IPS DF 6.9 (cell line): Measurements from ENCODE around the gene STIL.

Experiments
- DNase-seq: peaks from one replicate; pipeline ENCODE4 v3.0.0-alpha.2; 2013; ENCODE audit warnings: low read depth, low spot score
- H3K27ac ChIP-seq: one replicate; pipeline ENCODE4 v1.5.1; 2013; ENCODE audit warnings: low read length, control low read depth
- H3K27me3 ChIP-seq: 2 replicates; pipeline ENCODE4 v1.6.1; 2013; ENCODE audit warnings: mild to moderate bottlenecking, low read length; ENCODE audit not compliant: control insufficient read depth, insufficient read depth
- H3K36me3 ChIP-seq: 2 replicates; pipeline ENCODE4 v1.6.1; 2013; ENCODE audit warnings: low read length; ENCODE audit not compliant: control insufficient read depth, insufficient read depth
- H3K4me1 ChIP-seq: 2 replicates; pipeline ENCODE4 v1.6.1; 2013; ENCODE audit warnings: low read length; ENCODE audit not compliant: control insufficient read depth, insufficient read depth
- H3K4me3 ChIP-seq: 2 replicates; pipeline ENCODE4 v1.5.1; 2013; ENCODE audit warnings: mild to moderate bottlenecking, low read length
- H3K9me3 ChIP-seq: 2 replicates; pipeline ENCODE4 v1.6.1; 2013; ENCODE audit warnings: low read length, inconsistent platforms; ENCODE audit not compliant: control insufficient read depth, insufficient read depth
- WGBS: extraction: QIAGEN DNeasy Blood & Tissue Kit; methylation state at CpG from one replicate; pipeline ENCODE4 v1.1.7; 2013; ENCODE audit warnings: mixed read lengths, missing lambda C conversion rate; ENCODE audit not compliant: insufficient read length, insufficient coverage; 5-methylcytosine and 5-hydroxymethylcytosine counted together

The STIL gene

DNA sequence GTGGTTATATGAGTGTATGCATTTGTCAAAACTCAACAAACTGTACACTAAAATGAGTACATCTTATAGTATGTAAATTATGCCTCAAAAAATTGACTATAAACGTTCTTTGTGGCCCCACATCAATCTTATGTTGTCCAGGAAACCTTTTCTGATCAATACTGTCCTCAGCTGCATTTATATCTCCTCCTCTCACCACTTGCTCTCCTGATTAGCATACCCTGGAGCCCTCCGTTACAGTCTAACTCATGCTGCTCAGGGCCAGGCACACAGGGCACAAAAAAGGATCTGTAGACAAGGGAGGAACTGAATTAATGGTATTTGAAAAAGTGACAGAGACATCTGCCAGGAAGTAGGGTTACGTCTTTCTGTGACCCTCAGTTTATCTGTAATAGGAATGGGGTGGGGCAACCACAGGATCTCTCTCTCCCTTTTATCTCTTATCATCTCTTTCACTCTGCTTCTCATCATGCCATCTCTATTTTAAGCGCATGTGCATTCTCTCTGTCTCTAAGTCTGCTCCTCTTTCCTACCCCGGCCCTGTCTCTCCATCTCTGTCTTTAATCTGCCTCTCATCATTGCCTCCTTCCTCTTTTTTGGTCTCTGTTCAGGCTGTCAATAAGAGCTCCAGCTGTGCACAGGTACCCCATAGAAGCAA is 74.9 kb downstream of the STIL start:
- Histone ChIP-seq H3K27ac (no peak overlapping the region), H3K9me3 (no peaks in the 10 kb centered on the region), H3K36me3 (no peaks in the 10 kb centered on the region), H3K4me1 (no peaks in the 10 kb centered on the region), H3K27me3 (peaks cover 20% of the 10 kb centered on the region), H3K4me3 (no peak overlapping the region)
- no peak for DNase-seq
- no CpG with 5 or more reads among the region's 5 CpGs for WGBS

DNA sequence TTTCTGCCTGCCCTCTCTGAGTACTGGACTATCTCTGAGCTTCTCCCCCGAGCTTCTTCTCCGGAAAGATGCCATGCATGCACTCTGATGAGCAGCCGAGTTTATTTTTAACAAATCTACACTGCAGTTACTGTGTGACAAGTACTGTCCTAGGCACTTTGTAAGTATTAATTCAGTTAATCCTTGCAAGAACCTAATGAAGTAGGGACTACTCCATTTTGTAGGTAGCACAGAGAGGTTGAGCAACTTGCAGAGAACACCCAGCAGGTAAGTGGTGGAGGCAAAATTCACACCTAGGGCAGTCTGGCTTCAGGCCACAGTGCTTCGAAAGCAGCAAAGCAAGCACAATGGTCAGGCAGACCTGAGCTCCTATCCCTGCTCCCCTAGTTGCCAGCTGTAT is 78.1 kb downstream of the STIL start:
- WGBS = no CpG with 5 or more reads among the region's 4 CpGs
- H3K9me3 ChIP-seq = no peaks in the 10 kb centered on the region
- H3K27ac ChIP-seq = no peak overlapping the region
- no peak overlapping the region for H3K4me3 ChIP-seq
- peaks cover 4% of the 10 kb centered on the region for H3K4me1 ChIP-seq
- H3K27me3 ChIP-seq = peaks cover 49% of the 10 kb centered on the region
- H3K36me3 ChIP-seq = no peaks in the 10 kb centered on the region
- no peak for DNase-seq

DNA sequence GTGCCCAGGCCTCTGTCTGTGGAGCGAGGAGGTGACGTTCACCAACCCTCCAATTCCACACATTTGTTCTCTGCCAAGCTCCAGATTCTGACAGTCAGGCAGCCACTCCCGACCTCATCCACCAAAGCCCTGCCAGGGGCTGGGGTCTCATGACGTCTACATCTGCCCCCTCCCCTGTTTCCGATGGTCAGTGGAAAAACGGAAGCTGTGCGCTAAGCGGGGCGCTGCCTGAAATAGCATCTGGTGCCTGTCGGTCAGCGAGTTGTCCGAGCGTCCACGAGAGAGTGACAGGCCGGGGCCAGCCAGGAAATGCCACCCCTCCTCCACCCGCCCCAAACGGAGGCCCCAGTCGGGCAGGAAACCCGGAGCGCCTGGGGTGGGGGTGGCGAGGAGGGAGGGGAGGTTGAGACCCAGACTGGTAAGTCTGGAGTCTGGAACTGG is 78.7 kb downstream of the STIL start:
- no peaks in the 10 kb centered on the region for H3K36me3 ChIP-seq
- H3K27me3 ChIP-seq = peaks cover 53% of the 10 kb centered on the region
- H3K4me3 ChIP-seq = no peak overlapping the region
- no peak for DNase-seq
- peaks cover 4% of the 10 kb centered on the region for H3K4me1 ChIP-seq
- H3K27ac ChIP-seq = no peak overlapping the region
- WGBS = no CpG with 5 or more reads among the region's 21 CpGs
- H3K9me3 ChIP-seq = no peaks in the 10 kb centered on the region

DNA sequence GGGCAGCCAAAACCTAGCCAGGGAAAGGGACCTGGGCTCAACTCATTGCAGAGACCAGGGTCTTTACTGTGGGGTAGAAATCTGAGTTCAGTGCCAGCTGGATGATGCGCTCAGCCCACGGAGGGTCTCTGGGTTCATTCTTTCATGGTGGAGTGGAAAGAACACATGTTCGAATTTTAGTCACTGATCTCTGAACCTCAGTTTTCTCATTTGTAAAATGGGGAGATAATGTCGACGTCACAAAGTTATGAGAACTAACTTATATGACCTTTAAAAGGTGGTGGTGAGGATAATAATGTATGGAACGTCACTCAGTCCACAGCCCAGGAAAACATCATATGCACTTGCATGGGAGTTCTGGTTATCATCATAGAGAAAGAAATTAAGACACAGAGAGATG is 80.8 kb downstream of the STIL start:
- no CpG with 5 or more reads among the region's 6 CpGs for WGBS
- H3K9me3 ChIP-seq = no peaks in the 10 kb centered on the region
- H3K27ac ChIP-seq = no peak overlapping the region
- no peaks in the 10 kb centered on the region for H3K36me3 ChIP-seq
- peaks cover 74% of the 10 kb centered on the region for H3K27me3 ChIP-seq
- no peak for DNase-seq
- peaks cover 7% of the 10 kb centered on the region for H3K4me1 ChIP-seq
- no peak overlapping the region for H3K4me3 ChIP-seq

DNA sequence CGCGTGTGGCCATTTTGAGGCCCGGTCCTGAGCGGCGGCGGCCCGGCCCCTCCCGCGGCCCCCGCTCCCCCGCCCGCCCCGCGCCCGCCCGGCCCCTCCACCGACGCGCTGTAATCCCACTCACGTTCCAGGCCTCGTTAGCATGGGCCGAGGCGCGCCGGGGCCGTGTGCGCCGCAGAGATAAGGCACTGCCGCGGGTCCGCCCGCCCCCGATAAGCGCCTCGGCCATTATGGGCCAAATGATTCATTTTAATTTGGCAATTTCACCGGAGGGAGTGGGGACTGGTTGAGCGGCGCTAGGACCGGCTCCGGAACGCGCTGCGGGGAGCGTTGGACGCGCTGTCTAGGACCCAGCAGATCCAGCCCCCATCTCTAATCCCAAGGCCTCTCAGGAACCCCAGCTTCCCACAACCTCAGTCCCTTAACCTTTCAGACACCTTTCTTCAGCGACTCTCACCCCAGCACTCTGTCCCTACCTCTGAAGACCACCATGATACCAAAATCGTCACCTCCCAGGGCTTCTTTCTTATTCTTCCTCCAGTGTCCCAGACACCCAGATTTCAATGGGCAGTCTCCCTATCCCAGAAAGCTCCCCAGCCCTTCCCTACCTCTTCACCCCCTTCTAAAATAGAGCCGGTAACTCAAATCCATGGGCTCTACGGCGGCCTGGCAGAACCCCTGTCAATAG is 81.6 kb downstream of the STIL start, which contains the start of gene TAL1:
TAL1 (minus strand) TSS at position 39 of the 688 bp plus-strand sequence. CDS start 6,337 bp downstream, outside the sequence.
- H3K27ac ChIP-seq = no peak within 1 kb of the TSS
- H3K36me3 ChIP-seq = no peaks in the 10 kb centered on the region
- H3K4me3 ChIP-seq = peak within 1 kb of the TSS; percentile 13; the same call in 1 of the 2 replicates
- H3K27me3 ChIP-seq = peaks cover 82% of the 10 kb centered on the region
- no CpG with 5 or more reads among the region's 51 CpGs for WGBS
- peaks cover 7% of the 10 kb centered on the region for H3K4me1 ChIP-seq
- H3K9me3 ChIP-seq = no peaks in the 10 kb centered on the region
- no peak for DNase-seq

DNA sequence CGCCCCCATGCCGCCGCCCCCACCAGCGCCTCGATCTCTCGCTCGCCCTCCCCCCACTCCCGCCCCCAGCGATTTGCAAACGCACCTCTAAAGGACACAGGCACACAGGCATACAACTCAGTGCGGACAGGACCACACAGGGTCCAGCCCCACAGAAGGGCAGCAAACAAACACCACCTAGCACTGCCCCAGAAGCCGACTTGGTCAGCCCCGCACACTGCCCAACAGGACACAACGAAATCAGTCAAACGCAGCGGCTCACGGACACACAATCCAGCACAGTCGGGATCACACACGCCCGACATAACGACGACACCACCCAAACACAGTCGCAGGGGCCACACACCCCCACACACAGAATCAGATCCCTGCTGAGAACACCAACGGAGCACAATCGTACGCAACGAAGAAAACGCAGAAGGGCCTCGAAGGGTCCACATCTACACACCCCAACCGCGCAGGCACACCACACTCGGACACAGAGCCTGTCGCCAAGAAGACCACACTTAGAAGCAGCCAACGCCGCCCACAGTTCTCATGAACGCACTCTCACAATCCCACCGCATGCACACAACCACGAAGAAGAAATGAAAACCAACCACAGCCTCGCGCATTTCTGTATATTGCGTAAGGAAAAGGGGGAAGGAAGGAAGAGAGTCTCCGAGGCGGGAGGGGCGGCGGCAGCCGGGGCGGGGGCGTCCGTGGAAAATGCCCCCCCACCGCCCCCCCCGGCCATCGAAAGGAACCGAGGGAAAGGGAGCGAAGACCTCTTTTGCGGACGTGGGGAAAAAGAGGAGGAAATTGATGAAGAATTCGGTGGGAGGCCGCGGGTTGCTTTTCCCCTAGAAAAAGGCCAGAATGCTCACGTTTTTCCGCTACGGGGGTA is 82.4 kb downstream of the STIL start:
- Histone ChIP-seq H3K27ac (no peak overlapping the region), H3K27me3 (peaks cover 90% of the 10 kb centered on the region), H3K36me3 (no peaks in the 10 kb centered on the region), H3K4me1 (peaks cover 7% of the 10 kb centered on the region), H3K4me3 (no peak overlapping the region; the same call in 1 of the 2 replicates), H3K9me3 (no peaks in the 10 kb centered on the region)
- no peak for DNase-seq
- WGBS = no CpG with 5 or more reads among the region's 62 CpGs

DNA sequence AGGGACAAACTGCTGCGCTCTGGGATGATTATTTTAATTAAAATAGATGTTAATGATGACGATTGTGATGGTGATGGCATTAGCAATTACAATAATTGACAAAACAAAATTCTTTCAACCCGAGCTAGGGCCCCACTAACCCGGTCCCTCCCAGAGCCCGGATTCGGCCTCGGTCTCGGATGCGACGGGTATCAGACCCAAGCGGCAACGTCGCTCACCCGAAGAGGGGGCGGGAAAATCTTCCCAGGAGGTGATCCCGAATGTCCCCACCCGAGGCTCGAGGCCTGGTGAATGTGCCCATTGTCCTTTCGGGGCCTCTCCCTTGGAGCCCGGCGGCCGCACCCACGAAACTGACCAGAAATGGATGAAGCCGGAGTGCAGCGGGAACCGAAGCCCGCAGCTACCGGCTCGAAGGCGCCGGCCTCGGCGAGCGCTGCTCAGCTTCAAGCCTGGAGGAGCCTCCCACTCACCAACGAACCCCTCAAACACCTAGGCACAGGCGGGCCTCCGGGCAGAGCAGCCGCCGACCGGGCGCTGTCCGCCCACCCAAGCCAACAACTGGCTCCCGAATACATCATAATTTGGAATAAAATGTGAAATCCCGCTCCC is 83.2 kb downstream of the STIL start:
- Histone ChIP-seq H3K27me3 (peaks cover 95% of the 10 kb centered on the region), H3K4me1 (peaks cover 7% of the 10 kb centered on the region)
- WGBS = no CpG with 5 or more reads among the region's 44 CpGs

DNA sequence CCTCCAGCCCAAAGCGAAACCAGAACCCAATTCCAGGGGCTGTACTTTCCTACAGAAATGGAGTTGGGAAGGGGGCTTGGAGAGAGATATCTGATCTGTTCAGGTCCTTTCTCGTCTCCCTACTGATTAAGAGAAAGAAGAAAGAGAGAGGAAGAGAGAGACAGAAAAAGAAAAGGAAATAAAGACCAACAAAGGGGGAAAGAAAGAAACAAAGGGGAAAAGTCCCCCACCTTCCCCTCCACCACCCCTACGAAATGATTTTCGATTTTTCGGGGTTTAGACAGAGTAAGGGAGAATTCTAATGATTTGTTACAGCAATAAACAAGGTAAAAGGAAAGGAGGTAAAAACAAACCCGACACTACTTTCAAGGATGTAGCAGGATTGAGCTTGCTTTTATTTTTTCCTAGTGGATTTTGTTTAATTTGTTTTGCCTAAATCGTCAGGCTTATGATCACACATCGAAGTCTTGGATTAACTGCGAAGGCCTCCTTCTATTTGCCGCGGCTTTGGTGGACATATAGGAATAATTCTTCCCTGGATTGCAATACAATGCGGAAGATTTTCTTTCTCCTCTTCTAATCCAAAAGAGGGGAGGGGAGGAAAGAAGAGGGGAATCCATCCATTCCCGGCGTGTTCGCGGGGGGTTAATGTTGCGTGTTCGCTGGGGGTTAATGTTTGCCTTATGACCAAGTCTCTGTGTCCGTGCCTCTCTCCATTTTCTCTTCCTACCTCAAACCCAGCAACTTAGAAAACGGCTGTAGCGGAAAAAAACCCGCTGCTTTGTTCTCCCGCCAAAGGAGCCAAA is 83.9 kb downstream of the STIL start:
- DNase-seq = no peak
- peaks cover 91% of the 10 kb centered on the region for H3K27me3 ChIP-seq
- H3K9me3 ChIP-seq = no peaks in the 10 kb centered on the region
- no CpG with 5 or more reads among the region's 23 CpGs for WGBS
- H3K4me1 ChIP-seq = peaks cover 7% of the 10 kb centered on the region
- no peaks in the 10 kb centered on the region for H3K36me3 ChIP-seq
- no peak overlapping the region for H3K4me3 ChIP-seq
- no peak overlapping the region for H3K27ac ChIP-seq

More for the DNA sequence above, 83.2 kb downstream of the STIL start:
- Histone ChIP-seq H3K9me3 (no peaks in the 10 kb centered on the region), H3K27ac (no peak overlapping the region), H3K4me3 (no peak overlapping the region), H3K36me3 (no peaks in the 10 kb centered on the region)
- no peak for DNase-seq

DNA sequence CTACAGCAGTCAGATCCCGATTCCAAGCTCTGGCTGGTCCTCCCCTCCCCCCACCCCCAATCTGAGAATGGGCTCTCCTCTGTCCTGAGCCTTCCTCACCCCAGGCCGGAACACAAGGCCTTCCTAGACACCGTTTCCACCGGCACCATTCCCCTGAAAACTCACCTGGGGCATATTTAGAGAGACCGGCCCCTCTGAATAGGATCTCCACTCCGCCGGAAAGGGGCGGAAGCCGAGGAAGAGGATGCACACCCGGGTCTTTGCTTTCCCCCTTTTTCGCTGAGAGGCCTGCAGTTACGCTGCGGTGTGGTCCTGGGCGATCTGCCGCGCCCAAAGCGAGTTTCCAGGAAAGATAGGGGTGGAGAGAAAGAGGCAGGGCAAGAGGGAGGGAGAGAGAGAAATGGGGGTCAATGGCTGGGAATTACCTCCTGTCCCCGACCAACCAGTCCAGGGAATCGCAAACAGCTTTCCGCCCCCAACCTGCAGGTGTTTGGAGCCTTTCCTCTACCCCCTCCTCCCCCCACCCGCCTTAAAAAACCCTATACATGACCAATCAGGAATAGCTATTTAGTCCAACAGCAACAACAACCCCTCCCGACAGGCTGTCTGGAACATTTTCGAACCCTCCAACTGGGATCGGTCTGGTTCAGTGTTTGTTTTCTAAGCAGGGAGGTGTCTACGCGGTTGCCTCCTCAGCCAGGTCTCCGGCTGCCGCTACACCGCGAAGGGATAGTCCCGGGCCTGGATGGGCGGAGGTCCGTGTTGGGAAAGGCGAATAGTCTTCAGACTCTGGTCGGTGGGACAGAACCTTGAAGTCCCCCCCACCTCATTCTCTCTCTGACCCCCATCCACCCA is 84.7 kb downstream of the STIL start:
- DNase-seq = no peak

More for the DNA sequence above, 84.7 kb downstream of the STIL start:
- no peak overlapping the region for H3K4me3 ChIP-seq
- peaks cover 91% of the 10 kb centered on the region for H3K27me3 ChIP-seq
- peaks cover 7% of the 10 kb centered on the region for H3K4me1 ChIP-seq
- H3K27ac ChIP-seq = no peak overlapping the region
- H3K36me3 ChIP-seq = no peaks in the 10 kb centered on the region
- no CpG with 5 or more reads among the region's 35 CpGs for WGBS
- H3K9me3 ChIP-seq = no peaks in the 10 kb centered on the region
